Muscle layer of colon (tissue), 2 donors: Measurements from ENCODE around the gene WBP4.

ENCODE experiments used
- H3K27ac ChIP-seq: one replicate; pipeline ENCODE4 v1.7.0; 2013; ENCODE audit warnings: low read depth, mild to moderate bottlenecking, low read length, moderate library complexity
- H3K27me3 ChIP-seq, 2 donors: one replicate each; pipeline ENCODE4 v1.7.0; 2013; ENCODE audit warnings: low read length in 2 of 2, mild to moderate bottlenecking in 2 of 2; ENCODE audit not compliant: insufficient read depth in 2 of 2, control insufficient read depth in 1 of 2
- H3K36me3 ChIP-seq: one replicate; pipeline ENCODE4 v1.7.0; 2013; ENCODE audit warnings: mild to moderate bottlenecking, low read length; ENCODE audit not compliant: insufficient read depth
- H3K4me1 ChIP-seq: one replicate; pipeline ENCODE4 v1.7.0; 2013; ENCODE audit warnings: mild to moderate bottlenecking, low read length; ENCODE audit not compliant: insufficient read depth
- H3K4me3 ChIP-seq, 2 donors: one replicate each; pipeline ENCODE4 v1.7.0; 2013; ENCODE audit warnings: low read length in 2 of 2, low read depth in 1 of 2, mild to moderate bottlenecking in 1 of 2, moderate library complexity in 1 of 2
- H3K9ac ChIP-seq: one replicate; pipeline ENCODE4 v1.7.0; 2013; ENCODE audit warnings: low read length
- H3K9me3 ChIP-seq: one replicate; pipeline ENCODE4 v1.7.0; 2013; ENCODE audit warnings: mild to moderate bottlenecking, low read length
- donor health status: abdominal sarcoma.
- donor health status: Adenocarcinoma of cecum.

The WBP4 gene

GRCh38 chr13:41132512-41133152 is 71.3 kb downstream of the WBP4 start, which contains the start of gene KBTBD6:
Gene KBTBD6 (minus strand): TSS chr13:41132802. CDS start chr13:41132511, 291 bp downstream.
- Histone ChIP-seq H3K36me3 (no peaks in the 10 kb centered on the region), H3K27ac (peak within 1 kb of the TSS; percentile 81), H3K9ac (peak within 1 kb of the TSS; percentile 74), H3K4me3 (peak within 1 kb of the TSS; percentile 46 to 70), H3K9me3 (no peaks in the 10 kb centered on the region), H3K27me3 (no peaks in the 10 kb centered on the region), H3K4me1 (peaks cover 38% of the 10 kb centered on the region)
